ENCODE results near the gene PCDH15. TPM values are rescaled to one million over a fixed set of nuclear protein-coding genes. Genes with fewer than 3 reads are reported as not detected.
A peak's percentile ranks its signal among the peaks of the same experiment; 100 is the strongest.

Gene PCDH15
- total and polyA plus RNA-seq, 4 donors = 0.03 to 16.9 (median 0.88) TPM

DNA sequence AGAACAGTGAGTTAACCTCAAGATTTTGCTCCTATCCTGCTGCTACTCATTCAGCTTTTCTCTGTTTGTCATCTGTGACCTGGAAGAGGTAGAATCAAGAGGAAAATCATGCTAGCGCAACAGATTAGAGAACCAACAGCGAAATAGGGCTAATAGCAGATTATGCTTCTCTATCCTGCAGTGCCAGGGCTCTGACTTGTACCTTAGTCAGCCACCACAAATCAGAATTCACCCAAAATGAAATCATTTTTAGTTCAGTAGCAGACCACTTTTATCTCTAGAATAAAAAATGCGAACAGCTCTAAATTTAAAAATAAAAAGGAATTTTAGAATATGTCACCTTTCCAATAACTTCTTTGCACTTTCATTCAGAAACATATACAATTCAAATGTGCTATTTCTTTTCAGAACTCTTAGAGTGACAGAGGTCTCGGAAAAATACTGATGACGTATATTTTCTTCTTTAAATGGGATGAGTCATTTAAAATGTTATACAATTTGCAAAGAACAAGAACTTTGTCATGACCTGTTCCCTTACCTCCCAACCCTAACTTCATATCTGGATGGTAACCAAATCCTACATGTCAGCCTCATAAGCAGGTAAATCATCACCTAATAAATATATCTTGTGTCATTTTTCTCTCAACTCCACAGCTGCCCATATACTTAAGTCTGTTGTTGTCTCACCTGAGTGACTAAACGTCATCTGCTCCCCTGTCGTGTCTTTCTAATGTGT, 896.4 kb downstream of the PCDH15 start:
- no peak for ATAC-seq (ENCODE audit: insufficient read depth, low FRiP score)
- H3K4me3 ChIP-seq = no peak overlapping the region

GRCh38 chr10:53903756-53904155, 897.3 kb downstream of the PCDH15 start:
- DNase-seq (no peak), ATAC-seq (ENCODE audit: insufficient read depth, low FRiP score) (no peak)
- H3K36me3 ChIP-seq (ENCODE audit: control insufficient read depth in 4 of 4, insufficient read depth in 4 of 4, low read length in 4 of 4) = no peaks in the 10 kb centered on the region
- H3K27ac ChIP-seq (ENCODE audit: low read depth in 1 of 2, low read length in 1 of 2) = no peak overlapping the region
- 83 to 93% methylated on average over 1 of the region's 1 CpG for WGBS, 2 donors
- H3K9me3 ChIP-seq (ENCODE audit: control insufficient read depth in 4 of 4, insufficient read depth in 3 of 4, low read length in 3 of 4) = no peaks in the 10 kb centered on the region
- H3K9ac ChIP-seq (ENCODE audit: insufficient read depth in 1 of 2, low read length in 2 of 2) = no peak overlapping the region
- no peaks in the 10 kb centered on the region for H3K4me1 ChIP-seq (ENCODE audit: control insufficient read depth in 5 of 5, insufficient read depth in 5 of 5, low read length in 5 of 5)
- TF ChIP-seq, protein P1, sequence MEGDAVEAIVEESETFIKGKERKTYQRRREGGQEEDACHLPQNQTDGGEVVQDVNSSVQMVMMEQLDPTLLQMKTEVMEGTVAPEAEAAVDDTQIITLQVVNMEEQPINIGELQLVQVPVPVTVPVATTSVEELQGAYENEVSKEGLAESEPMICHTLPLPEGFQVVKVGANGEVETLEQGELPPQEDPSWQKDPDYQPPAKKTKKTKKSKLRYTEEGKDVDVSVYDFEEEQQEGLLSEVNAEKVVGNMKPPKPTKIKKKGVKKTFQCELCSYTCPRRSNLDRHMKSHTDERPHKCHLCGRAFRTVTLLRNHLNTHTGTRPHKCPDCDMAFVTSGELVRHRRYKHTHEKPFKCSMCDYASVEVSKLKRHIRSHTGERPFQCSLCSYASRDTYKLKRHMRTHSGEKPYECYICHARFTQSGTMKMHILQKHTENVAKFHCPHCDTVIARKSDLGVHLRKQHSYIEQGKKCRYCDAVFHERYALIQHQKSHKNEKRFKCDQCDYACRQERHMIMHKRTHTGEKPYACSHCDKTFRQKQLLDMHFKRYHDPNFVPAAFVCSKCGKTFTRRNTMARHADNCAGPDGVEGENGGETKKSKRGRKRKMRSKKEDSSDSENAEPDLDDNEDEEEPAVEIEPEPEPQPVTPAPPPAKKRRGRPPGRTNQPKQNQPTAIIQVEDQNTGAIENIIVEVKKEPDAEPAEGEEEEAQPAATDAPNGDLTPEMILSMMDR (IDR thresholded peaks at IDR 0.05; ENCODE audit: control extremely low read depth, extremely low read depth) = no peak
- H3K4me3 ChIP-seq = no peak overlapping the region
- no peaks in the 10 kb centered on the region for H3K27me3 ChIP-seq (ENCODE audit: control insufficient read depth in 3 of 3, insufficient read depth in 3 of 3, low read length in 2 of 3)

More for the DNA sequence above, 896.4 kb downstream of the PCDH15 start:
- H3K4me1 ChIP-seq (ENCODE audit: control insufficient read depth in 5 of 5, insufficient read depth in 5 of 5, low read length in 5 of 5) = no peaks in the 10 kb centered on the region
- no peak overlapping the region for H3K27ac ChIP-seq (ENCODE audit: low read depth in 1 of 2, low read length in 1 of 2)
- 90 to 94% methylated on average over 7 of the region's 7 CpGs for WGBS, 2 donors
- no peak for DNase-seq
- H3K27me3 ChIP-seq (ENCODE audit: control insufficient read depth in 3 of 3, insufficient read depth in 3 of 3, low read length in 2 of 3) = no peaks in the 10 kb centered on the region
- TF ChIP-seq, protein P1 (IDR thresholded peaks at IDR 0.05; ENCODE audit: control extremely low read depth, extremely low read depth) = no peak
- H3K9me3 ChIP-seq (ENCODE audit: control insufficient read depth in 4 of 4, insufficient read depth in 3 of 4, low read length in 3 of 4) = peaks cover 0 to 1% (median 0%) of the 10 kb centered on the region in 4 donors
- no peak overlapping the region for H3K9ac ChIP-seq (ENCODE audit: insufficient read depth in 1 of 2, low read length in 2 of 2)
- no peaks in the 10 kb centered on the region for H3K36me3 ChIP-seq (ENCODE audit: control insufficient read depth in 4 of 4, insufficient read depth in 4 of 4, low read length in 4 of 4)

GRCh38 chr10:53899463-53900160, 901.4 kb downstream of the PCDH15 start:
- no peak overlapping the region for H3K4me3 ChIP-seq
- no peak for ATAC-seq (ENCODE audit: insufficient read depth, low FRiP score)
- no peaks in the 10 kb centered on the region for H3K36me3 ChIP-seq (ENCODE audit: control insufficient read depth in 4 of 4, insufficient read depth in 4 of 4, low read length in 4 of 4)
- no peaks in the 10 kb centered on the region for H3K9me3 ChIP-seq (ENCODE audit: control insufficient read depth in 4 of 4, insufficient read depth in 3 of 4, low read length in 3 of 4)
- H3K27ac ChIP-seq (ENCODE audit: low read depth in 1 of 2, low read length in 1 of 2) = no peak overlapping the region
- H3K4me1 ChIP-seq (ENCODE audit: control insufficient read depth in 5 of 5, insufficient read depth in 5 of 5, low read length in 5 of 5) = no peaks in the 10 kb centered on the region
- WGBS, 2 donors = 79 to 81% methylated on average over 5 of the region's 5 CpGs
- no peaks in the 10 kb centered on the region for H3K27me3 ChIP-seq (ENCODE audit: control insufficient read depth in 3 of 3, insufficient read depth in 3 of 3, low read length in 2 of 3)
- TF ChIP-seq, protein P1 (IDR thresholded peaks at IDR 0.05; ENCODE audit: control extremely low read depth, extremely low read depth) = no peak
- peak in 1 of 3 donors; percentile 5 for DNase-seq
- H3K9ac ChIP-seq (ENCODE audit: insufficient read depth in 1 of 2, low read length in 2 of 2) = no peak overlapping the region

All from lung (tissue), 12 donors.